ENCODE measurements around the gene TTC9B. TPM values are rescaled to one million over a fixed set of nuclear protein-coding genes. Genes with fewer than 3 reads are reported as not detected.

Gene TTC9B
- total and polyA plus RNA-seq, 2 of the 8 experiments (the other 6 are each of a cell fraction or from before 2014, with no cell fraction given) = 0.26 TPM; not detected in 1

GRCh38 chr19:40178756-40179155 lies 39.4 kb downstream of the TTC9B start:
- POLR2A ChIA-PET (ENCODE audit: partially characterized antibody) = no interaction called here
- H3K56ac ChIP-seq (replicated peaks; ENCODE audit: insufficient read length, low read depth, low read length) = no peak overlapping the region
- no peaks in the 10 kb centered on the region for H3K36me3 ChIP-seq (ENCODE audit: control insufficient read depth in 2 of 4, insufficient read depth in 4 of 4, low read length in 3 of 4)
- H3K18ac ChIP-seq (ENCODE audit: extremely low read depth, low read length) = no peak overlapping the region
- no peak overlapping the region for H3K4me2 ChIP-seq (ENCODE audit: insufficient read depth in 1 of 2, low read depth in 2 of 2, low read length in 2 of 2)
- H2BK20ac ChIP-seq (ENCODE audit: low read length) = no peak overlapping the region
- no peak overlapping the region for H2AFZ ChIP-seq (ENCODE audit: low read length)
- H3K27ac ChIP-seq (ENCODE audit: low read depth, low read length) = no peak overlapping the region
- H2BK12ac ChIP-seq (ENCODE audit: low read depth, low read length) = no peak overlapping the region
- DNase-seq (ENCODE audit: low read depth in 1 of 2, low spot score in 2 of 2) (no peak), FAIRE-seq (no peak)
- no peaks in the 10 kb centered on the region for H3K23me2 ChIP-seq (ENCODE audit: low read depth, low read length)
- CTCF ChIA-PET (ENCODE audit: partially characterized antibody) = interaction anchor here (10.1 kb wide), 1 partner anchor 13 kb away, joined by 53 read pairs; no protein-coding TSS in a partner anchor
- H3K79me1 ChIP-seq (ENCODE audit: low read depth, low read length) = no peaks in the 10 kb centered on the region
- no peaks in the 10 kb centered on the region for H3K79me2 ChIP-seq (ENCODE audit: control insufficient read depth in 1 of 2, insufficient read depth in 2 of 2, low read length in 2 of 2)
- no peak overlapping the region for H2BK120ac ChIP-seq (replicated peaks; ENCODE audit: low read depth, low read length)
- no peak overlapping the region for H3K9ac ChIP-seq (replicated peaks in 1 of 4; ENCODE audit: extremely low read depth in 1 of 4, low read depth in 3 of 4, low read length in 3 of 4)
- H4K91ac ChIP-seq (replicated peaks; ENCODE audit: insufficient read length, low read length) = no peak overlapping the region
- no peak overlapping the region for H3K23ac ChIP-seq (ENCODE audit: insufficient read length)
- no peak overlapping the region for H4K5ac ChIP-seq (ENCODE audit: insufficient read length, low read depth, low read length)
- WGBS, 2 experiments (ENCODE audit: extremely low coverage in 1 of 2, insufficient coverage in 1 of 2, insufficient read length in 1 of 2, insufficient replicate concordance in 2 of 2, low coverage in 1 of 2, low lambda C conversion rate in 2 of 2, missing lambda C conversion rate in 1 of 2) = 79% methylated on average over 4 of the region's 4 CpGs; no CpG with 5 or more reads in 1 of the 2 experiments
- H4K8ac ChIP-seq (ENCODE audit: extremely low read depth, insufficient read depth, low read length) = no peak overlapping the region
- H3K27me3 ChIP-seq (replicated peaks in 1 of 4; ENCODE audit: control insufficient read depth in 3 of 4, extremely low read depth in 1 of 4, insufficient read depth in 3 of 4, low read length in 3 of 4) = no peaks in the 10 kb centered on the region
- no peak overlapping the region for H3K14ac ChIP-seq (ENCODE audit: insufficient read length)
- H3K4me3 ChIP-seq (ENCODE audit: extremely low read depth in 1 of 4, insufficient read depth in 2 of 4, low read depth in 3 of 4, low read length in 4 of 4) = no peak overlapping the region
- H3K4me1 ChIP-seq (replicated peaks in 1 of 4; ENCODE audit: control insufficient read depth in 3 of 4, insufficient read depth in 4 of 4, low read length in 3 of 4) = no peaks in the 10 kb centered on the region; a peak in 1 of 7 replicates
- no peak overlapping the region for H2BK5ac ChIP-seq (ENCODE audit: low read depth, low read length)
- no peak overlapping the region for H3K4ac ChIP-seq (replicated peaks; ENCODE audit: insufficient read length, low read depth, low read length)
- no peak overlapping the region for H2AK5ac ChIP-seq (ENCODE audit: low read depth, low read length)
- H2BK15ac ChIP-seq (ENCODE audit: low read length) = no peak overlapping the region
- no peaks in the 10 kb centered on the region for H3K9me3 ChIP-seq (ENCODE audit: insufficient read depth in 2 of 2, low read depth in 1 of 2, low read length in 1 of 2)
- no peaks in the 10 kb centered on the region for H4K20me1 ChIP-seq (replicated peaks in 1 of 2; ENCODE audit: control insufficient read depth in 1 of 2, insufficient read depth in 2 of 2, low read length in 2 of 2)
- TF ChIP-seq NANOG (IDR thresholded peaks at IDR 0.05; ENCODE audit: insufficient read depth, low read depth, low read length, poor library complexity, severe bottlenecking) (no peak), KDM1A (IDR thresholded peaks at IDR 0.05; ENCODE audit: borderline replicate concordance, low read length) (no peak), KDM5A (IDR thresholded peaks at IDR 0.05; ENCODE audit: low read length) (no peak), EZH2 (IDR thresholded peaks at IDR 0.05; ENCODE audit: low read depth, low read length, severe bottlenecking) (no peak), SP4 (IDR thresholded peaks at IDR 0.05; ENCODE audit: low read length) (no peak), POLR2AphosphoS5 (IDR thresholded peaks at IDR 0.05; ENCODE audit: low read depth, low read length) (no peak), E2F6 (IDR thresholded peaks at IDR 0.05) (no peak), TCF12 (IDR thresholded peaks at IDR 0.05; ENCODE audit: low read depth, low read length) (no peak), TAF1 (IDR thresholded peaks at IDR 0.05; ENCODE audit: low read depth, low read length) (no peak), YY1 (IDR thresholded peaks at IDR 0.05; ENCODE audit: low read depth, low read length) (no peak), CREB1 (IDR thresholded peaks at IDR 0.05) (no peak), CTCF (IDR thresholded peaks at IDR 0.05; ENCODE audit: control extremely low read depth in 1 of 3, insufficient read depth in 1 of 3, low read depth in 1 of 3, low read length in 3 of 3) (no peak), TEAD4 (IDR thresholded peaks at IDR 0.05; ENCODE audit: low read depth, low read length) (no peak)

Data from H1 (cell line).